ENCODE data around the gene VSIG2. TPM values are rescaled to one million over a fixed set of nuclear protein-coding genes. Genes with fewer than 3 reads are reported as not detected.
A peak's percentile ranks its signal among the peaks of the same experiment; 100 is the strongest.

Gene VSIG2
- total and polyA plus RNA-seq, 2 donors (not counting 3 experiments of a cell fraction or from before 2014, with no cell fraction given) = 1.2 to 7.0 TPM

DNA sequence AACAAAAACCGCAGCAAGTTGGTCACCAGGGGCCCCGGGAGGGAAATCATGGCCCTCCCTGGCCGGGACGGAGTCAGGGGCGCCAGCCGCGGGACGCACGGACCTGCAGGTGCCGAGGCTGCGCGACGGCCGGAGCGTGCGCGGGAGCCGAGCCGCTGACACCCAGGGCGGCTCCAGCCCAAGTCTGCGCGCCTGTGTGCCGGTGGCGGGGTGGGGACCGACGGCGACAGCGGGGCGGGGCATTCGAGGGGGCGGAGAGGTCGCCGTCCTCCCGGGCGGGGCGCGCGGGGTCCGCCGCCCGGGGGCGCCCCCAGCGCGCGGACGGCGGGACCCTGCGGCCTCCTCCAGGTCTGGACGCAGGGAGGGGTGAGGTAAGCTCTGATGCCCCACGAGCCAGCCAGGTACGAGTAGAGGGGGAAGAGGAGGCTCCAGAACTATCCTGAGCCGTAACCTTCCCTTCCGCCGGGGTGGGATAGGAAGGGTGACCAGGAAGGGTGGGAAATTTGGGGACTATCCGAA lies 10.1 kb upstream of the VSIG2 start, which contains the start of gene ESAM:
Gene ESAM, minus strand, starts transcription at position 186 of the 519 bp plus-strand sequence. Its CDS starts 136 bp downstream, at position 50.
- Histone ChIP-seq H3K36me3 (ENCODE audit: control insufficient read depth in 2 of 2, extremely low read depth in 1 of 2, insufficient read depth in 2 of 2, low read length in 2 of 2) (peaks cover 4 to 5% of the 10 kb centered on the region in 2 experiments), H3K4me2 (ENCODE audit: insufficient read depth, low read length) (peak within 1 kb of the TSS; percentile 77), H3K4me1 (ENCODE audit: control insufficient read depth, extremely low read depth, insufficient read depth, low read length) (peaks cover 33% of the 10 kb centered on the region), H3K27me3 (ENCODE audit: control insufficient read depth in 2 of 2, insufficient read depth in 2 of 2, low read length in 2 of 2) (no peaks in the 10 kb centered on the region), H4K20me1 (replicated peaks; ENCODE audit: control insufficient read depth, extremely low read depth, insufficient read depth, low read length) (no peaks in the 10 kb centered on the region), H3K79me2 (ENCODE audit: control insufficient read depth, insufficient read depth, low read length) (peaks cover 56% of the 10 kb centered on the region), H3K9me1 (replicated peaks; ENCODE audit: control insufficient read depth, extremely low read depth, insufficient read depth, low read length) (no peaks in the 10 kb centered on the region), H2AFZ (ENCODE audit: low read depth, low read length) (peak within 1 kb of the TSS; percentile 12), H3K27ac (ENCODE audit: insufficient read depth, low read depth, low read length) (peak within 1 kb of the TSS; percentile 100), H3K9me3 (replicated peaks; ENCODE audit: control insufficient read depth, insufficient read depth, low read length) (no peaks in the 10 kb centered on the region), H3K9ac (replicated peaks; ENCODE audit: extremely low read depth, insufficient read depth, low read length) (peak within 1 kb of the TSS; percentile 98), H3K4me3 (replicated peaks in 1 of 3; ENCODE audit: insufficient read depth in 1 of 3, low read depth in 1 of 3, low read length in 3 of 3) (peak within 1 kb of the TSS; percentile 62 to 97 (median 64))
- dilution Hi-C loops (cut with MboI; ENCODE audit: extremely low pct_ligation_motif_present, low sequenced_read_pairs) = no loop called here
- peak; percentile 96 for TF ChIP-seq POLR2AphosphoS5 (IDR thresholded peaks at IDR 0.05; ENCODE audit: insufficient read depth, low read depth, low read length)
- no peak for TF ChIP-seq GATA2 (IDR thresholded peaks at IDR 0.05; ENCODE audit: insufficient read depth, insufficient read length, low read depth, low read length)
- TF ChIP-seq, protein P1, sequence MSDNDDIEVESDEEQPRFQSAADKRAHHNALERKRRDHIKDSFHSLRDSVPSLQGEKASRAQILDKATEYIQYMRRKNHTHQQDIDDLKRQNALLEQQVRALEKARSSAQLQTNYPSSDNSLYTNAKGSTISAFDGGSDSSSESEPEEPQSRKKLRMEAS (IDR thresholded peaks at IDR 0.05; ENCODE audit: insufficient read depth, insufficient read length) = no peak
- peak; percentile 92 for TF ChIP-seq POLR2A (IDR thresholded peaks at IDR 0.05; ENCODE audit: low read depth, low read length)
- POLR2A ChIA-PET = interaction anchor here (0.9 to 5.9 kb wide), 4 partner anchors 11 to 17 kb away, joined by 3 to 67 read pairs (median 13); no protein-coding TSS in a partner anchor
- CTCF ChIA-PET = interaction anchor here (1.0 to 13.1 kb wide), 18 partner anchors 12 to 120 kb away, joined by 3 to 301 read pairs (median 14); partner anchors contain the start of genes MSANTD2, NRGN, SIAE and SPA17
- intact Hi-C loops (cut with micrococcal nuclease) = loop anchor here (2.0 kb wide), 1 partner anchor 17 kb away; no protein-coding TSS in a partner anchor
- BruUV-seq (replicated peaks) = no TSS peak
- FAIRE-seq (peak; percentile 49), DNase-seq (ENCODE audit: low read depth, low spot score) (no peak)
